A673 (cell line): ENCODE results near the gene FZD1. TPM values are rescaled to one million over a fixed set of nuclear protein-coding genes. Genes with fewer than 3 reads are reported as not detected.

Source experiments
- BruUV-seq: library from RNA; stranded (reverse); fragments of 400-500 nt; replicated peaks from 2 replicates; lab custom pipeline; 2021; lab: Mats Ljungman, UMichigan
- CTCF ChIA-PET: fragments of 300-600 bp; sonication (Branson Sonifier 250); formaldehyde crosslinking; loops from one replicate; lab custom pipeline; 2022; ENCODE audit warnings: antibody characterized with exemption; lab: Charles Lee
- POLR2A ChIA-PET: fragments of 300-600 bp; sonication (Branson Sonifier 250); formaldehyde crosslinking; loops from one replicate; lab custom pipeline; 2022; ENCODE audit warnings: antibody characterized with exemption; ENCODE audit not compliant: low non-redundant PET; lab: Charles Lee
- DNase-seq: peaks from one replicate; pipeline ENCODE4 v3.0.0-alpha.2; 2015; ENCODE audit warnings: low spot score
- H3K27ac ChIP-seq: fragments of 200-600 bp; sonication (generic); 2 replicates; pipeline ENCODE4 v1.5.1; 2016; ENCODE audit warnings: mixed run types, low read depth, mild to moderate bottlenecking, mixed read lengths, antibody characterized with exemption, low read length; ENCODE audit not compliant: poor library complexity, severe bottlenecking
- H3K27me3 ChIP-seq: fragments of 200-600 bp; sonication (generic); replicated peaks from 2 replicates; pipeline ENCODE4 v1.6.1; 2017; ENCODE audit warnings: mixed run types, low read depth, mild to moderate bottlenecking, mixed read lengths, antibody characterized with exemption, low read length; ENCODE audit not compliant: insufficient read depth, poor library complexity
- H3K36me3 ChIP-seq: fragments of 200-600 bp; sonication (generic); 2 replicates; pipeline ENCODE4 v1.6.1; 2016; ENCODE audit warnings: mixed run types, mild to moderate bottlenecking, mixed read lengths, antibody characterized with exemption, low read length; ENCODE audit not compliant: insufficient read depth, poor library complexity, severe bottlenecking
- H3K4me1 ChIP-seq: fragments of 200-600 bp; sonication (generic); 2 replicates; pipeline ENCODE4 v1.6.1; 2017; ENCODE audit warnings: mixed run types, mild to moderate bottlenecking, mixed read lengths, antibody characterized with exemption, low read length; ENCODE audit not compliant: insufficient read depth, poor library complexity, severe bottlenecking
- H3K4me3 ChIP-seq: fragments of 200-600 bp; sonication (generic); 2 replicates; pipeline ENCODE4 v1.5.1; 2016; ENCODE audit warnings: low read depth, mixed run types, mild to moderate bottlenecking, mixed read lengths, low read length; ENCODE audit not compliant: poor library complexity, severe bottlenecking
- H3K9me3 ChIP-seq: fragments of 200-600 bp; sonication (generic); 2 replicates; pipeline ENCODE4 v1.6.1; 2016; ENCODE audit warnings: mixed run types, low read depth, mild to moderate bottlenecking, mixed read lengths, antibody characterized with exemption, low read length; ENCODE audit not compliant: poor library complexity, severe bottlenecking
- CTCF ChIP-seq: fragments of 300-800, 200-600 bp; sonication (generic); conservative IDR thresholded peaks from 2 replicates; pipeline ENCODE4 v1.5.1; 2017; ENCODE audit warnings: low read depth, mild to moderate bottlenecking, antibody characterized with exemption, low read length, moderate library complexity, mixed read lengths
- EZH2 ChIP-seq: fragments of 200-600 bp; sonication (generic); IDR thresholded peaks from 2 replicates; pipeline ENCODE4 v1.6.1; 2017; ENCODE audit warnings: borderline replicate concordance, low read depth, mild to moderate bottlenecking, mixed read lengths, antibody characterized with exemption, low read length; ENCODE audit not compliant: poor library complexity, severe bottlenecking
- intact Hi-C: fragments of 100-400 bp; cut with micrococcal nuclease; formaldehyde crosslinking; loops from one replicate; pipeline ENCODE4 v1.10.0; 2022; ENCODE audit not compliant: unreplicated experiment
- total RNA-seq: library from RNA; stranded (reverse); gene quantifications from 2 replicates; pipeline ENCODE4 v1.2.3, GENCODE V29; 2021

Gene FZD1
- total RNA-seq, 1 experiment from 2014 or later = 49.9 TPM

GRCh38 chr7:91295576-91295975 lies 31.3 kb downstream of the FZD1 start:
- H3K27me3 ChIP-seq = no peaks in the 10 kb centered on the region
- no peak for DNase-seq
- intact Hi-C loops = no loop called here
- POLR2A ChIA-PET = no interaction called here
- CTCF ChIA-PET = no interaction called here
- H3K9me3 ChIP-seq = no peaks in the 10 kb centered on the region
- peaks cover 20% of the 10 kb centered on the region for H3K4me1 ChIP-seq
- H3K27ac ChIP-seq = no peak overlapping the region
- no peak for TF ChIP-seq CTCF
- TF ChIP-seq EZH2 = no peak
- no peaks in the 10 kb centered on the region for H3K36me3 ChIP-seq
- H3K4me3 ChIP-seq = no peak overlapping the region
- no TSS peak for BruUV-seq

- Histone ChIP-seq H3K27ac (no peak overlapping the region), H3K36me3 (no peaks in the 10 kb centered on the region), H3K9me3 (no peaks in the 10 kb centered on the region), H3K27me3 (no peaks in the 10 kb centered on the region), H3K4me1 (peaks cover 20% of the 10 kb centered on the region), H3K4me3 (no peak overlapping the region)
- POLR2A ChIA-PET = interaction anchor here (0.6 kb wide), 1 partner anchor 79 kb away, joined by 3 read pairs; no protein-coding TSS in a partner anchor
- no peak for TF ChIP-seq EZH2
- TF ChIP-seq CTCF = no peak
- no peak for DNase-seq
- no TSS peak for BruUV-seq
- intact Hi-C loops = no loop called here
- CTCF ChIA-PET = no interaction called here
Measured at GRCh38 chr7:91297939-91298338, 33.7 kb downstream of the FZD1 start.

GRCh38 chr7:91299952-91300775 lies 35.9 kb downstream of the FZD1 start:
- Histone ChIP-seq H3K27me3 (no peaks in the 10 kb centered on the region), H3K36me3 (no peaks in the 10 kb centered on the region), H3K9me3 (no peaks in the 10 kb centered on the region), H3K4me3 (no peak overlapping the region), H3K27ac (no peak overlapping the region), H3K4me1 (peaks cover 5% of the 10 kb centered on the region)
- CTCF ChIA-PET = no interaction called here
- BruUV-seq = no TSS peak
- intact Hi-C loops = no loop called here
- TF ChIP-seq CTCF = no peak
- no peak for TF ChIP-seq EZH2
- POLR2A ChIA-PET = no interaction called here
- DNase-seq = no peak
